HEK293 (cell line): ENCODE measurements around the gene RTN1.

Source experiments
- CTCF ChIA-PET: fragments of 350-600 bp; formaldehyde crosslinking; extraction: SDS; loops from one replicate; lab custom pipeline; 2021; ENCODE audit warnings: antibody characterized with exemption; lab: Yijun Ruan, JAX
- POLR2A ChIA-PET: fragments of 300-600 bp; formaldehyde crosslinking; extraction: SDS; loops from one replicate; lab custom pipeline; 2020; ENCODE audit warnings: antibody characterized with exemption, inconsistent platforms; lab: Yijun Ruan, JAX
- H3K27ac ChIP-seq: fragments of 200-500 bp; sonication (Bioruptor generic); 2 replicates; pipeline ENCODE4 v1.5.1; 2014; ENCODE audit warnings: low read depth, low read length, control low read depth, inconsistent platforms; ENCODE audit errors: extremely low read depth
- H3K36me3 ChIP-seq, 2 experiments: fragments of 200-500 bp in 1 of 2; sonication (Bioruptor generic) in 1 of 2; 1 replicate in 1 of 2; 2 replicates in 1 of 2; pipeline ENCODE4 v1.5.1; 2014 to 2017; ENCODE audit warnings: inconsistent platforms in 2 of 2, low read length in 2 of 2; ENCODE audit not compliant: control insufficient read depth in 2 of 2, insufficient read depth in 1 of 2
- H3K4me1 ChIP-seq: fragments of 200-500 bp; sonication (Bioruptor generic); 2 replicates; pipeline ENCODE4 v1.5.1; 2014; ENCODE audit warnings: mild to moderate bottlenecking, low read length, inconsistent platforms; ENCODE audit not compliant: control insufficient read depth, insufficient read depth
- H3K4me3 ChIP-seq: 2 replicates; pipeline ENCODE4 v1.5.1; 2011; ENCODE audit warnings: low read depth, mild to moderate bottlenecking, control low read depth, low read length, moderate library complexity
- H3K9me3 ChIP-seq: fragments of 200-500 bp; sonication (Bioruptor generic); 2 replicates; pipeline ENCODE4 v1.5.1; 2014; ENCODE audit warnings: low read depth, low read length, inconsistent platforms; ENCODE audit not compliant: control insufficient read depth, insufficient read depth
- EGR2 ChIP-seq: fragments of 450-650 bp; formaldehyde crosslinking; IDR thresholded peaks from 2 replicates; pipeline ENCODE4 v1.5.1; 2016; ENCODE audit warnings: low read depth, missing biosample characterization, missing genetic modification characterization
- FEZF1 ChIP-seq: fragments of 450-650 bp; formaldehyde crosslinking; IDR thresholded peaks from 2 replicates; pipeline ENCODE4 v1.5.1; 2016; ENCODE audit warnings: missing biosample characterization, missing genetic modification characterization
- GLIS1 ChIP-seq: fragments of 450-650 bp; formaldehyde crosslinking; IDR thresholded peaks from 2 replicates; pipeline ENCODE4 v1.5.1; 2016; ENCODE audit warnings: missing biosample characterization, missing genetic modification characterization
- GLIS2 ChIP-seq: fragments of 450-650 bp; formaldehyde crosslinking; IDR thresholded peaks from 2 replicates; pipeline ENCODE4 v1.5.1; 2016; ENCODE audit warnings: missing biosample characterization, missing genetic modification characterization
- HIC1 ChIP-seq: fragments of 450-650 bp; formaldehyde crosslinking; IDR thresholded peaks from 2 replicates; pipeline ENCODE4 v1.5.1; 2016; ENCODE audit warnings: missing biosample characterization, missing genetic modification characterization
- KLF1 ChIP-seq: fragments of 450-650 bp; formaldehyde crosslinking; IDR thresholded peaks from 2 replicates; pipeline ENCODE4 v1.5.1; 2016; ENCODE audit warnings: missing biosample characterization, missing genetic modification characterization
- KLF17 ChIP-seq: fragments of 450-650 bp; formaldehyde crosslinking; IDR thresholded peaks from 2 replicates; pipeline ENCODE4 v1.5.1; 2016; ENCODE audit warnings: missing biosample characterization, missing genetic modification characterization
- PBX3 ChIP-seq: sonication (generic); formaldehyde crosslinking; IDR thresholded peaks from 2 replicates; pipeline ENCODE4 v1.8.1; 2022; ENCODE audit warnings: mild to moderate bottlenecking, moderate library complexity, missing genetic modification reagents
- ZBTB48 ChIP-seq: fragments of 450-650 bp; formaldehyde crosslinking; IDR thresholded peaks from 2 replicates; pipeline ENCODE4 v1.5.1; 2016; ENCODE audit warnings: missing biosample characterization, missing genetic modification characterization
- ZFHX2 ChIP-seq: fragments of 450-650 bp; formaldehyde crosslinking; conservative IDR thresholded peaks from 2 replicates; pipeline ENCODE4 v1.5.1; 2016; ENCODE audit warnings: missing biosample characterization, missing genetic modification characterization
- ZNF121 ChIP-seq: fragments of 450-650 bp; formaldehyde crosslinking; IDR thresholded peaks from 2 replicates; pipeline ENCODE4 v1.5.1; 2016; ENCODE audit warnings: missing biosample characterization, missing genetic modification characterization
- ZNF169 ChIP-seq: fragments of 450-650 bp; formaldehyde crosslinking; IDR thresholded peaks from 2 replicates; pipeline ENCODE4 v1.5.1; 2016; ENCODE audit warnings: missing biosample characterization, missing genetic modification characterization
- ZNF274 ChIP-seq, 2 experiments: fragments of 200-500 bp in 1 of 2; fragments of 450-650 bp in 1 of 2; sonication (Bioruptor generic) in 1 of 2; formaldehyde crosslinking in 1 of 2; IDR thresholded peaks; 2 replicates each; pipeline versions ENCODE4 v1.5.1 to v1.6.1; 2014 to 2016; ENCODE audit warnings: borderline replicate concordance in 1 of 2, inconsistent platforms in 1 of 2, low read length in 1 of 2, missing biosample characterization in 1 of 2, missing genetic modification characterization in 1 of 2
- ZNF350 ChIP-seq: fragments of 450-650 bp; formaldehyde crosslinking; IDR thresholded peaks from 2 replicates; pipeline ENCODE4 v1.5.0; 2017; ENCODE audit warnings: missing biosample characterization, mild to moderate bottlenecking, missing genetic modification characterization
- ZNF391 ChIP-seq: fragments of 450-650 bp; formaldehyde crosslinking; IDR thresholded peaks from 2 replicates; pipeline ENCODE4 v1.5.1; 2016; ENCODE audit warnings: low read depth, missing biosample characterization, missing genetic modification characterization, borderline replicate concordance
- ZNF398 ChIP-seq: fragments of 450-650 bp; formaldehyde crosslinking; IDR thresholded peaks from 2 replicates; pipeline ENCODE4 v1.5.1; 2017; ENCODE audit warnings: missing biosample characterization, missing genetic modification characterization
- ZNF473 ChIP-seq: fragments of 450-650 bp; formaldehyde crosslinking; IDR thresholded peaks from 2 replicates; pipeline ENCODE4 v1.5.1; 2017; ENCODE audit warnings: missing biosample characterization, missing genetic modification characterization
- ZNF561 ChIP-seq: fragments of 450-650 bp; IDR thresholded peaks from 2 replicates; pipeline ENCODE4 v1.5.1; 2018; ENCODE audit warnings: missing biosample characterization, missing genetic modification characterization, borderline replicate concordance
- ZNF571 ChIP-seq: fragments of 450-650 bp; formaldehyde crosslinking; IDR thresholded peaks from 2 replicates; pipeline ENCODE4 v1.5.0; 2017; ENCODE audit warnings: missing biosample characterization, missing genetic modification characterization
- ZNF629 ChIP-seq: fragments of 450-650 bp; formaldehyde crosslinking; IDR thresholded peaks from 2 replicates; pipeline ENCODE4 v1.5.1; 2017; ENCODE audit warnings: missing biosample characterization, missing genetic modification characterization
- ZNF654 ChIP-seq: fragments of 450-650 bp; formaldehyde crosslinking; IDR thresholded peaks from 2 replicates; pipeline ENCODE4 v1.5.1; 2016; ENCODE audit warnings: low read depth, missing biosample characterization, missing genetic modification characterization
- ZNF701 ChIP-seq: fragments of 450-650 bp; formaldehyde crosslinking; IDR thresholded peaks from 2 replicates; pipeline ENCODE4 v1.5.1; 2016; ENCODE audit warnings: missing biosample characterization, missing genetic modification characterization
- ZNF791 ChIP-seq: fragments of 450-650 bp; formaldehyde crosslinking; IDR thresholded peaks from 2 replicates; pipeline ENCODE4 v1.5.1; 2016; ENCODE audit warnings: missing biosample characterization, missing genetic modification characterization

RTN1 gene

GRCh38 chr14:59632381-59632780 is 238.2 kb downstream of the RTN1 start:
- Histone ChIP-seq H3K4me1 (peaks cover 11% of the 10 kb centered on the region), H3K27ac (no peak overlapping the region), H3K4me3 (no peak overlapping the region), H3K9me3 (no peaks in the 10 kb centered on the region), H3K36me3 (no peaks in the 10 kb centered on the region)
- TF ChIP-seq ZNF654 (peak; percentile 64), ZNF391 (tag by site-specific recombination) (no peak)
- POLR2A ChIA-PET: no interaction called here
- CTCF ChIA-PET: interaction anchor here (0.5 to 2.5 kb wide), 30 partner anchors 9 to 856 kb away, joined by 3 to 39 read pairs (median 4); no protein-coding TSS in a partner anchor

GRCh38 chr14:59631237-59631636 is 239.3 kb downstream of the RTN1 start:
- no peak for TF ChIP-seq ZNF398 (tag by site-specific recombination)
- no peak for TF ChIP-seq PBX3 (CRISPR knock-in tag)
- TF ChIP-seq ZNF169: no peak
- TF ChIP-seq ZNF121: no peak
- no peak for TF ChIP-seq EGR2 (tag by site-specific recombination)
- TF ChIP-seq ZNF274 (IDR thresholded peaks at IDR 0.05; ENCODE audit: low read length): no peak
- no peak for TF ChIP-seq ZNF274 (tag by site-specific recombination; IDR thresholded peaks at IDR 0.05; ENCODE audit: borderline replicate concordance)
- no peak for TF ChIP-seq FEZF1 (tag by site-specific recombination)
- TF ChIP-seq ZNF791 (tag by site-specific recombination): no peak
- TF ChIP-seq GLIS1 (tag by site-specific recombination): no peak
- no peak for TF ChIP-seq ZNF571
- no peak for TF ChIP-seq ZNF701 (tag by site-specific recombination)
- TF ChIP-seq ZNF629 (tag by site-specific recombination): no peak
- TF ChIP-seq, all 188 proteins: peak for 0
- POLR2A ChIA-PET: no interaction called here
- Histone ChIP-seq H3K4me1 (peaks cover 11% of the 10 kb centered on the region), H3K36me3 (no peaks in the 10 kb centered on the region), H3K9me3 (no peaks in the 10 kb centered on the region), H3K4me3 (no peak overlapping the region), H3K27ac (no peak overlapping the region)
- CTCF ChIA-PET: interaction anchor here (2.5 kb wide), 2 partner anchors 266 to 286 kb away, joined by 14 to 39 read pairs; no protein-coding TSS in a partner anchor

GRCh38 chr14:59630288-59630963 is 240.2 kb downstream of the RTN1 start:
- no peaks in the 10 kb centered on the region for H3K36me3 ChIP-seq
- peak overlapping the region; percentile 52 for H3K4me3 ChIP-seq
- TF ChIP-seq ZFHX2: peak; percentile 63
- no peak for TF ChIP-seq ZNF473 (tag by site-specific recombination)
- no peak for TF ChIP-seq ZBTB48
- TF ChIP-seq KLF1: no peak
- peak; percentile 51; the same call in 1 of the 2 replicates for TF ChIP-seq ZNF561 (tag by site-specific recombination)
- TF ChIP-seq GLIS2 (tag by site-specific recombination): peak; percentile 44; the same call in 1 of the 2 replicates
- no peak for TF ChIP-seq ZNF350 (tag by site-specific recombination)
- 0 out of 2 replicates have a peak, but pooled peaks have one; percentile 49 for TF ChIP-seq PBX3 (CRISPR knock-in tag)
- no peak for TF ChIP-seq ZNF629 (tag by site-specific recombination)
- no peak for TF ChIP-seq KLF17 (tag by site-specific recombination)
- TF ChIP-seq HIC1 (tag by site-specific recombination): 0 out of 2 replicates have a peak, but pooled peaks have one; percentile 36

More at GRCh38 chr14:59630288-59630963, 240.2 kb downstream of the RTN1 start:
- CTCF ChIA-PET: interaction anchor here (0.6 kb wide), 2 partner anchors 54 to 135 kb away, joined by 3 to 4 read pairs; partner anchors contain the start of gene CCDC175
- no peaks in the 10 kb centered on the region for H3K9me3 ChIP-seq
- POLR2A ChIA-PET: no interaction called here
- H3K27ac ChIP-seq: no peak overlapping the region
- H3K4me1 ChIP-seq: peaks cover 11% of the 10 kb centered on the region
